GM12878 (cell line): ENCODE data around the gene INSYN2B. TPM values are rescaled to one million over a fixed set of nuclear protein-coding genes. Genes with fewer than 3 reads are reported as not detected.

Source experiments
- ATAC-seq: fragments of 200-7000 bp; cut with Tn5 transposase; 3 replicates; pipeline ENCODE4 v1.9.1; 2020; ENCODE audit warnings: mild to moderate bottlenecking, moderate library complexity
- BruUV-seq: library from RNA; stranded (reverse); fragments of 400-500 nt; replicated peaks from 2 replicates; lab custom pipeline; 2021; lab: Mats Ljungman, UMichigan
- CTCF ChIA-PET: fragments of 300-600 bp; sonication (Branson Sonifier 250); formaldehyde crosslinking; extraction: SDS; loops from one replicate; lab custom pipeline; 2021; ENCODE audit warnings: inconsistent platforms; lab: Yijun Ruan, JAX
- POLR2A ChIA-PET: fragments of 350-600 bp; formaldehyde crosslinking; extraction: SDS; loops from one replicate; lab custom pipeline; 2021; ENCODE audit warnings: inconsistent platforms; lab: Charles Lee
- RAD21 ChIA-PET: fragments of 300-600 bp; sonication (Branson Sonifier 250); formaldehyde crosslinking; loops from one replicate; lab custom pipeline; 2023; ENCODE audit warnings: antibody characterized with exemption; ENCODE audit not compliant: unreplicated experiment; lab: Charles Lee
- SMC1A ChIA-PET: fragments of 300-600 bp; sonication (Branson Sonifier 250); formaldehyde crosslinking; loops from one replicate; lab custom pipeline; 2023; ENCODE audit not compliant: unreplicated experiment, uncharacterized antibody; lab: Charles Lee
- DNase-seq: peaks from one replicate; pipeline ENCODE4 v3.0.0-alpha.2; 2011; ENCODE audit warnings: low read depth, low spot score
- FAIRE-seq: peaks from 3 replicates; lab custom pipeline; 2011; peaks lifted over from hg19 to GRCh38; lab: Jason Lieb, UNC
- H2AFZ ChIP-seq: 2 replicates; pipeline ENCODE4 v1.6.0; 2011; ENCODE audit warnings: low read depth, low read length, control low read depth; ENCODE audit not compliant: control insufficient read depth
- H3K27ac ChIP-seq: 2 replicates; pipeline ENCODE4 v1.5.1; 2011; ENCODE audit warnings: control low read depth; ENCODE audit not compliant: control insufficient read depth, insufficient read depth
- H3K27me3 ChIP-seq, 2 experiments: replicated peaks in 1 of 2; 2 replicates each; pipeline versions ENCODE4 v1.6.0 to v1.6.1; 2011; ENCODE audit warnings: low read length in 1 of 2; ENCODE audit not compliant: control insufficient read depth in 2 of 2, insufficient read depth in 2 of 2
- H3K36me3 ChIP-seq, 2 experiments: 2 replicates each; pipeline ENCODE4 v1.5.1; 2011; ENCODE audit warnings: low read length in 1 of 2; ENCODE audit not compliant: control insufficient read depth in 2 of 2, insufficient read depth in 2 of 2
- H3K4me1 ChIP-seq: 2 replicates; pipeline ENCODE4 v1.6.1; 2011; ENCODE audit warnings: mild to moderate bottlenecking, low read length, moderate library complexity, mixed read lengths; ENCODE audit not compliant: control insufficient read depth, insufficient read depth
- H3K4me2 ChIP-seq: 2 replicates; pipeline ENCODE4 v1.6.0; 2011; ENCODE audit warnings: control low read depth; ENCODE audit not compliant: control insufficient read depth, insufficient read depth
- H3K4me3 ChIP-seq: fragments of 200-600 bp; sonication (generic); 2 replicates; pipeline ENCODE4 v1.5.1; 2016
- H3K79me2 ChIP-seq: 2 replicates; pipeline ENCODE4 v1.6.0; 2011; ENCODE audit warnings: low read length; ENCODE audit not compliant: control insufficient read depth, insufficient read depth
- H3K9ac ChIP-seq: 2 replicates; pipeline ENCODE4 v1.8.0; 2011; ENCODE audit warnings: low read length, control low read depth, mixed read lengths; ENCODE audit not compliant: control insufficient read depth, insufficient read depth
- H3K9me3 ChIP-seq: replicated peaks from 3 replicates; pipeline ENCODE4 v1.5.1; 2011; ENCODE audit warnings: mild to moderate bottlenecking, low read length; ENCODE audit not compliant: control insufficient read depth, insufficient read depth
- H4K20me1 ChIP-seq: 2 replicates; pipeline ENCODE4 v1.6.0; 2011; ENCODE audit not compliant: control insufficient read depth, insufficient read depth
- BCL11A ChIP-seq: IDR thresholded peaks from 2 replicates; pipeline ENCODE4 v1.6.1; 2011; ENCODE audit warnings: low read depth, low read length
- CBX5 ChIP-seq: sonication (generic); IDR thresholded peaks from 2 replicates; pipeline ENCODE4 v1.6.1; 2016; ENCODE audit warnings: low read depth, moderate library complexity, mild to moderate bottlenecking, inconsistent platforms
- EED ChIP-seq: sonication (generic); IDR thresholded peaks from 2 replicates; pipeline ENCODE4 v1.6.1; 2016; ENCODE audit warnings: antibody characterized with exemption, low read depth
- ESRRA ChIP-seq: IDR thresholded peaks from 2 replicates; pipeline ENCODE4 v1.6.1; 2012; ENCODE audit warnings: mild to moderate bottlenecking, low read length, improper control_type of control experiment
- GABPA ChIP-seq: IDR thresholded peaks from 2 replicates; pipeline ENCODE4 v1.6.1; 2014; ENCODE audit warnings: antibody characterized with exemption, low read depth, mild to moderate bottlenecking, inconsistent platforms
- GATAD2B ChIP-seq: fragments of 450-650 bp; conservative IDR thresholded peaks from 2 replicates; pipeline ENCODE4 v1.6.1; 2017; ENCODE audit warnings: low read depth, mild to moderate bottlenecking, moderate library complexity
- KLF5 ChIP-seq: fragments of 450-650 bp; IDR thresholded peaks from 2 replicates; pipeline ENCODE4 v1.6.1; 2014; ENCODE audit warnings: mild to moderate bottlenecking; ENCODE audit not compliant: partially characterized antibody
- MTA2 ChIP-seq: fragments of 450-650 bp; IDR thresholded peaks from 2 replicates; pipeline ENCODE4 v1.6.1; 2016; ENCODE audit warnings: low read depth, mild to moderate bottlenecking, moderate library complexity
- MTA3 ChIP-seq: IDR thresholded peaks from 2 replicates; pipeline ENCODE4 v1.6.1; 2012; ENCODE audit warnings: low read length, inconsistent platforms, borderline replicate concordance
- NR2C1 ChIP-seq: fragments of 450-650 bp; IDR thresholded peaks from 2 replicates; pipeline ENCODE4 v1.6.1; 2017; ENCODE audit warnings: antibody characterized with exemption, mild to moderate bottlenecking, moderate library complexity
- RAD21 ChIP-seq: IDR thresholded peaks from 2 replicates; pipeline ENCODE4 v1.6.1; 2011; ENCODE audit warnings: mild to moderate bottlenecking, low read depth, low read length, moderate library complexity; ENCODE audit not compliant: insufficient read depth
- RAD51 ChIP-seq: fragments of 450-650 bp; IDR thresholded peaks from 2 replicates; pipeline ENCODE4 v1.6.1; 2016; ENCODE audit warnings: moderate library complexity, mild to moderate bottlenecking, inconsistent platforms
- SIN3A ChIP-seq: IDR thresholded peaks from 2 replicates; pipeline ENCODE4 v1.6.1; 2012; ENCODE audit warnings: low read depth, low read length, improper control_type of control experiment
- SMAD5 ChIP-seq: IDR thresholded peaks from 2 replicates; pipeline ENCODE4 v1.6.1; 2016; ENCODE audit warnings: antibody characterized with exemption, low read depth
- WGBS: methylation state at CpG from one replicate; pipeline ENCODE4 v1.1.6; 2016; ENCODE audit warnings: low lambda C conversion rate; ENCODE audit not compliant: insufficient replicate concordance, insufficient coverage; ENCODE audit errors: missing lambda C conversion rate; 5-methylcytosine and 5-hydroxymethylcytosine counted together
- in situ Hi-C: fragments of 300-500 bp; cut with MboI; formaldehyde crosslinking; loops from 9 replicates; pipeline ENCODE4 v1.14.3; 2018; ENCODE audit warnings: mixed read lengths
- intact Hi-C: fragments of 100-400 bp; cut with micrococcal nuclease; formaldehyde crosslinking; loops from one replicate; pipeline ENCODE4 v1.14.2; 2022; ENCODE audit not compliant: unreplicated experiment
- polyA plus RNA-seq, 11 experiments: library from polyadenylated mRNA; depleted of rRNA in 4 of 11; unstranded in 6 of 11; stranded (reverse) in 5 of 11; fragments of >200 nt; fragmentation: Nextera tagmentation in 4 of 11; fragmentation: Illumina TruSeq in 1 of 11; extraction: Ambion mirVana in 4 of 11; extraction: Trizol in 1 of 11; gene quantifications; 1 replicate in 1 of 11; 2 replicates in 10 of 11; pipeline versions ENCODE4 v1.2.1 to v1.2.3, GENCODE V29; 2011 to 2016; ENCODE audit warnings: inconsistent platforms in 2 of 11, missing spikeins in 2 of 11, low read depth in 1 of 11
- total RNA-seq, 4 experiments: library from RNA; depleted of rRNA in 3 of 4; stranded (reverse); fragments of >200 nt in 3 of 4; fragmentation: Illumina TruSeq in 1 of 4; extraction: Trizol in 1 of 4; gene quantifications; 2 replicates each; pipeline versions ENCODE4 v1.2.1 to v1.2.3, GENCODE V29; 2013 to 2021

The INSYN2B gene
- total and polyA plus RNA-seq, 10 of the 15 experiments (the other 5 are each of a cell fraction or from before 2014, with no cell fraction given) = 0.05 to 0.27 (median 0.13) TPM; not detected in 7

DNA sequence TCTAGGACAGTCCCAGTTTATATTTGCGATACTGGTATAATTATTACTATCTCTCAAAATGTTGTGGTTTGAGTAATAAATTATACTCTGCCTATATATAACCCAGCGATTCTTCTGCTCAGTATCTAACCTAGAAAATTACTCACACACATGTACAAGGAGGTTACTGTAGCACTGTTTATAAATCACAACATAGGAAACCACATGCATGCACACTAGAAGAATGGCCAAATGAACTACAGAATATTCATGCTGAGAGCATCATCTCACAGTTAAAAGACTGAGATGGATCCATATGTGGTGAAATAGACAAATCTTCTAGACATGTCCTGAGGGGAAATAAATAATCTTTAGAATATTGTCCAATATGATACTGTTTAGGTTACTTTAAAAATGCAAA, 62.1 kb downstream of the INSYN2B start:
- no peak overlapping the region for H2AFZ ChIP-seq
- in situ Hi-C loops = no loop called here
- ChIA-PET POLR2A (interaction anchor here (1.3 kb wide), 1 partner anchor 17 kb away, joined by 3 read pairs; no protein-coding TSS in a partner anchor), SMC1A (interaction anchor here (0.8 kb wide), 1 partner anchor 8 kb away, joined by 3 read pairs; no protein-coding TSS in a partner anchor)
- no peak for FAIRE-seq
- ATAC-seq = no peak
- DNase-seq = no peak
- H3K27me3 ChIP-seq = no peaks in the 10 kb centered on the region
- intact Hi-C loops = no loop called here
- H3K4me3 ChIP-seq = no peak overlapping the region
- H3K79me2 ChIP-seq = no peaks in the 10 kb centered on the region; the same call in 1 of the 2 replicates
- no peaks in the 10 kb centered on the region for H3K9me3 ChIP-seq
- TF ChIP-seq MTA3 = no peak
- no peak for TF ChIP-seq EED
- no peak for TF ChIP-seq GABPA
- TF ChIP-seq, all 136 proteins: peak for 0
- H3K4me1 ChIP-seq = no peaks in the 10 kb centered on the region
- no peak overlapping the region for H3K4me2 ChIP-seq
- no peaks in the 10 kb centered on the region; a peak in 2 of 4 replicates for H3K36me3 ChIP-seq
- H3K27ac ChIP-seq = no peak overlapping the region
- no TSS peak for BruUV-seq
- ChIA-PET RAD21 (no interaction called here), CTCF (interaction anchor here (0.6 kb wide), 1 partner anchor 20 kb away, joined by 3 read pairs; no protein-coding TSS in a partner anchor)
- no peaks in the 10 kb centered on the region for H4K20me1 ChIP-seq
- no peak overlapping the region for H3K9ac ChIP-seq
- WGBS = 72% methylated on average over 2 of the region's 2 CpGs

DNA sequence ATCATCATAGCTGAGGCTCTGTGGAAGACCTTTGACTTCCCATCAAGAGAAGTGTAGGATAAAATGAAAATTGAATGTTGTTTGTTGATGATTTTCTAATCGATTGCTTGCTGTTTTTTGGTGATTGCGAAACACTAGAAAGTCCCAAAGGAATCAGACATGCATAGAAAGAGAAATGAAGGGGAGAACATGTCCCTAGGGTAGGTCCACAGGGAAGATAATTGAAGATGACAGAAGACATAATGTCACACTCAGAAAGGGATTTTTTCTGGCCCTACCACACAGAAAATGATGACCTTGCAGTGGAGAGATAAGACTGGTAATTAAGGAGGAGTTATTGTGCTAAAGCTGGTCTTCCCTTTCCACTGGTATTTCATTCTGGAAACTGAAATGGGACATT, 62.8 kb downstream of the INSYN2B start:
- Histone ChIP-seq H3K4me1 (no peaks in the 10 kb centered on the region), H3K9me3 (no peaks in the 10 kb centered on the region), H3K79me2 (no peaks in the 10 kb centered on the region; the same call in 1 of the 2 replicates), H3K36me3 (no peaks in the 10 kb centered on the region; a peak in 2 of 4 replicates), H3K4me2 (no peak overlapping the region), H3K27ac (no peak overlapping the region), H2AFZ (no peak overlapping the region), H3K9ac (no peak overlapping the region), H3K4me3 (no peak overlapping the region), H4K20me1 (no peaks in the 10 kb centered on the region), H3K27me3 (no peaks in the 10 kb centered on the region)
- ChIA-PET SMC1A (interaction anchor here (0.8 to 2.1 kb wide), 2 partner anchors 9 to 12 kb away, joined by 3 to 9 read pairs; no protein-coding TSS in a partner anchor), RAD21 (interaction anchor here (1.5 kb wide), 1 partner anchor 63 kb away, joined by 4 read pairs; the partner anchor contains the start of gene INSYN2B), POLR2A (interaction anchor here (1.3 kb wide), 1 partner anchor 18 kb away, joined by 3 read pairs; no protein-coding TSS in a partner anchor), CTCF (interaction anchor here (0.7 kb wide), 1 partner anchor 12 kb away, joined by 3 read pairs; no protein-coding TSS in a partner anchor)
- in situ Hi-C loops = no loop called here
- intact Hi-C loops = no loop called here
- WGBS = 100% methylated on average over 2 of the region's 2 CpGs
- no TSS peak for BruUV-seq
- DNase-seq (no peak), FAIRE-seq (no peak), ATAC-seq (no peak)
- no peak for TF ChIP-seq SIN3A
- no peak for TF ChIP-seq RAD21
- no peak for TF ChIP-seq MTA2
- no peak for TF ChIP-seq BCL11A
- TF ChIP-seq CBX5 = no peak
- TF ChIP-seq RAD51 = no peak
- TF ChIP-seq SMAD5 = no peak
- TF ChIP-seq GATAD2B = no peak
- TF ChIP-seq NR2C1 = no peak
- no peak for TF ChIP-seq KLF5
- no peak for TF ChIP-seq ESRRA
